ENCODE results near the gene FYTTD1.

DNA sequence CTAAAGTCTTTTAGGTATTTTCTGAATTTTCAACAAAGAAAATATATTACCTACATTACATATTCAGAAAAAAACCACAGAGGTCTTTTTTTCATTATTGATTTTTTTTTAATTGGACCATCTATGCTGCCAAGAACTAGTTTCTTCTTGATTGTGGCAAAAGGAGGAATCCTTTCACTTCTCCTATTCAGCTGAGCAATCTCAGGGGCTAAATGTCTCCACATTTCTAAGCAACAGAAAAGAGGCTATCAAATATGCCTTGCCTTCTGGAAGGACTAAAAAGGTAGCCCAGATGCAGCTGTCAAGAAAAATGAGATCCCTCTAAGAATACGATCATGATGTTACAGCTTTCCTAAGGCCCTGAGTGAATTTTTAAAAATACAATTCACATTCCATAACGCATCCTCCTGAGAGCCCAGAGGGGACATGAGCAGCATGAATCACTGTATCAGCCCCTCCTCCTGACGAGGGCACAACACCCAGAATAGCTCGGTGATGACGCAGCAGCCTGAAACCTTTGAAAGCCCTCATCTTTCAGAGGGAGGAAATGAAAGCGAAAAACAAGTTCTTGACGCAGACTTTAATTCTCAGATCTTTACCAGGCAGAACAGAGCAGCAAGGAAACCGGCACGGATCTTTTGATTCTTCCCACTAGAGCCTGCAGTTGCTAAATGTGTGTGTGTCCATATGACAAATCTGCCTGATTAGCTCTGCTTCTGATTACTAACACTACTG lies 37.5 kb upstream of the FYTTD1 start:
- TF ChIP-seq, protein P1, sequence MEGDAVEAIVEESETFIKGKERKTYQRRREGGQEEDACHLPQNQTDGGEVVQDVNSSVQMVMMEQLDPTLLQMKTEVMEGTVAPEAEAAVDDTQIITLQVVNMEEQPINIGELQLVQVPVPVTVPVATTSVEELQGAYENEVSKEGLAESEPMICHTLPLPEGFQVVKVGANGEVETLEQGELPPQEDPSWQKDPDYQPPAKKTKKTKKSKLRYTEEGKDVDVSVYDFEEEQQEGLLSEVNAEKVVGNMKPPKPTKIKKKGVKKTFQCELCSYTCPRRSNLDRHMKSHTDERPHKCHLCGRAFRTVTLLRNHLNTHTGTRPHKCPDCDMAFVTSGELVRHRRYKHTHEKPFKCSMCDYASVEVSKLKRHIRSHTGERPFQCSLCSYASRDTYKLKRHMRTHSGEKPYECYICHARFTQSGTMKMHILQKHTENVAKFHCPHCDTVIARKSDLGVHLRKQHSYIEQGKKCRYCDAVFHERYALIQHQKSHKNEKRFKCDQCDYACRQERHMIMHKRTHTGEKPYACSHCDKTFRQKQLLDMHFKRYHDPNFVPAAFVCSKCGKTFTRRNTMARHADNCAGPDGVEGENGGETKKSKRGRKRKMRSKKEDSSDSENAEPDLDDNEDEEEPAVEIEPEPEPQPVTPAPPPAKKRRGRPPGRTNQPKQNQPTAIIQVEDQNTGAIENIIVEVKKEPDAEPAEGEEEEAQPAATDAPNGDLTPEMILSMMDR (conservative IDR thresholded peaks at IDR 0.05 in 1 of 2, IDR thresholded peaks at IDR 0.05 in 1 of 2; ENCODE audit: extremely low read depth in 1 of 2, insufficient read depth in 1 of 2, low read depth in 1 of 2, low read length in 2 of 2): no peak
- TF ChIP-seq EZH2 (IDR thresholded peaks at IDR 0.05; ENCODE audit: borderline replicate concordance, low read length): no peak
